IMR-90 (cell line): ENCODE data around the gene BPTF. TPM values are rescaled to one million over a fixed set of nuclear protein-coding genes. Genes with fewer than 3 reads are reported as not detected.

Experiments
- ATAC-seq: fragments of 200-7000 bp; cut with Tn5 transposase; 2 replicates; pipeline ENCODE4 v1.9.1; 2020; ENCODE audit warnings: low read depth, mild to moderate bottlenecking, moderate library complexity
- BruUV-seq: library from RNA; stranded (reverse); fragments of 400-500 nt; replicated peaks from 2 replicates; lab custom pipeline; 2021; lab: Mats Ljungman, UMichigan
- CTCF ChIA-PET: fragments of 300-600 bp; formaldehyde crosslinking; extraction: SDS; loops from one replicate; lab custom pipeline; 2021; ENCODE audit warnings: antibody characterized with exemption; lab: Yijun Ruan, JAX
- POLR2A ChIA-PET: fragments of 300-600 bp; sonication (Branson Sonifier 250); formaldehyde crosslinking; loops from one replicate; lab custom pipeline; 2022; ENCODE audit warnings: antibody characterized with exemption; ENCODE audit not compliant: unreplicated experiment; lab: Charles Lee
- DNase-seq: peaks from one replicate; pipeline ENCODE4 v3.0.0; 2013
- H2AFZ ChIP-seq: replicated peaks from 2 replicates; pipeline ENCODE3; 2013; ENCODE audit warnings: low read length, mild to moderate bottlenecking; ENCODE audit not compliant: poor library complexity
- H2AK5ac ChIP-seq: 2 replicates; pipeline ENCODE4 v1.6.1; 2013; ENCODE audit warnings: low read depth, low read length, inconsistent platforms
- H2AK9ac ChIP-seq: replicated peaks from 2 replicates; pipeline ENCODE3; 2013; ENCODE audit warnings: mild to moderate bottlenecking, low read depth, low read length, moderate library complexity; ENCODE audit not compliant: poor library complexity
- H2BK120ac ChIP-seq: 2 replicates; pipeline ENCODE4 v1.6.1; 2013; ENCODE audit warnings: low read depth, low read length, inconsistent platforms
- H2BK15ac ChIP-seq: 3 replicates; pipeline ENCODE4 v1.6.1; 2013; ENCODE audit warnings: low read depth, low read length, inconsistent platforms
- H2BK20ac ChIP-seq: 2 replicates; pipeline ENCODE4 v1.6.1; 2013; ENCODE audit warnings: low read depth, mild to moderate bottlenecking, inconsistent platforms, low read length, moderate library complexity
- H2BK5ac ChIP-seq: 2 replicates; pipeline ENCODE4 v1.6.1; 2013; ENCODE audit warnings: mild to moderate bottlenecking, low read depth, low read length, inconsistent platforms; ENCODE audit not compliant: poor library complexity, severe bottlenecking
- H3K14ac ChIP-seq: replicated peaks from 2 replicates; pipeline ENCODE4 v1.6.1; 2013; ENCODE audit warnings: low read depth, low read length, inconsistent platforms
- H3K18ac ChIP-seq: 2 replicates; pipeline ENCODE4 v1.6.1; 2013; ENCODE audit warnings: low read depth, low read length, control low read depth
- H3K23ac ChIP-seq: 2 replicates; pipeline ENCODE4 v1.6.1; 2013; ENCODE audit warnings: low read depth, low read length, inconsistent platforms
- H3K27ac ChIP-seq: 2 replicates; pipeline ENCODE4 v1.5.1; 2013; ENCODE audit warnings: mild to moderate bottlenecking, control low read depth, low read length; ENCODE audit not compliant: insufficient read depth
- H3K27me3 ChIP-seq: 2 replicates; pipeline ENCODE4 v1.6.1; 2013; ENCODE audit warnings: low read length; ENCODE audit not compliant: control insufficient read depth, insufficient read depth
- H3K36me3 ChIP-seq: 2 replicates; pipeline ENCODE4 v1.6.1; 2013; ENCODE audit warnings: low read length, mixed read lengths; ENCODE audit not compliant: control insufficient read depth, insufficient read depth
- H3K4ac ChIP-seq: 2 replicates; pipeline ENCODE4 v1.6.1; 2013; ENCODE audit warnings: low read depth, low read length, inconsistent platforms
- H3K4me1 ChIP-seq: 2 replicates; pipeline ENCODE4 v1.6.1; 2013; ENCODE audit warnings: low read length, mixed read lengths; ENCODE audit not compliant: control insufficient read depth, insufficient read depth
- H3K4me2 ChIP-seq: 2 replicates; pipeline ENCODE4 v1.6.1; 2013; ENCODE audit warnings: low read depth, mild to moderate bottlenecking, control low read depth, low read length, moderate library complexity
- H3K4me3 ChIP-seq: 2 replicates; pipeline ENCODE4 v1.5.1; 2013; ENCODE audit warnings: low read depth, mild to moderate bottlenecking, control low read depth, low read length, moderate library complexity; ENCODE audit not compliant: insufficient read depth
- H3K56ac ChIP-seq: 2 replicates; pipeline ENCODE4 v1.6.1; 2013; ENCODE audit warnings: low read length, inconsistent platforms; ENCODE audit not compliant: insufficient read depth; ENCODE audit errors: extremely low read depth
- H3K79me1 ChIP-seq, 2 experiments: 2 replicates each; pipeline ENCODE4 v1.6.1; 2013; ENCODE audit warnings: low read length in 2 of 2, inconsistent platforms in 1 of 2, low read depth in 1 of 2
- H3K9ac ChIP-seq: 2 replicates; pipeline ENCODE4 v1.6.1; 2013; ENCODE audit warnings: low read depth, low read length, control low read depth
- H3K9me1 ChIP-seq: 2 replicates; pipeline ENCODE4 v1.6.1; 2013; ENCODE audit warnings: low read length, inconsistent platforms; ENCODE audit not compliant: insufficient read depth
- H3K9me3 ChIP-seq: 2 replicates; pipeline ENCODE4 v1.6.1; 2013; ENCODE audit warnings: low read length; ENCODE audit not compliant: control insufficient read depth, insufficient read depth
- H4K20me1 ChIP-seq: 2 replicates; pipeline ENCODE4 v1.6.1; 2013; ENCODE audit warnings: low read length, inconsistent platforms; ENCODE audit not compliant: insufficient read depth
- H4K5ac ChIP-seq: 2 replicates; pipeline ENCODE4 v1.6.1; 2013; ENCODE audit warnings: mild to moderate bottlenecking, low read depth, low read length, control low read depth
- H4K8ac ChIP-seq, 2 experiments: 2 replicates each; pipeline ENCODE4 v1.6.1; 2013; ENCODE audit warnings: low read depth in 2 of 2, low read length in 2 of 2, control low read depth in 1 of 2, inconsistent platforms in 1 of 2
- H4K91ac ChIP-seq: 2 replicates; pipeline ENCODE4 v1.6.1; 2013; ENCODE audit warnings: low read depth, low read length, inconsistent platforms; ENCODE audit not compliant: insufficient read depth
- CTCF ChIP-seq: conservative IDR thresholded peaks from 2 replicates; pipeline ENCODE4 v1.5.1; 2012; ENCODE audit warnings: mild to moderate bottlenecking, low read depth, low read length, improper control_type of control experiment
- MXI1 ChIP-seq: IDR thresholded peaks from 2 replicates; pipeline ENCODE4 v1.6.1; 2012; ENCODE audit warnings: low read depth, mild to moderate bottlenecking, low read length, moderate library complexity, borderline replicate concordance
- RAD21 ChIP-seq: IDR thresholded peaks from 2 replicates; pipeline ENCODE4 v1.6.1; 2012; ENCODE audit warnings: low read length, improper control_type of control experiment
- WGBS, 2 experiments: methylation state at CpG; one replicate each; pipeline versions ENCODE4 v1.1.5 to v1.1.7; 2013; ENCODE audit warnings: missing lambda C conversion rate in 2 of 2; ENCODE audit not compliant: insufficient read length in 1 of 2; ENCODE audit errors: extremely low coverage in 2 of 2; 5-methylcytosine and 5-hydroxymethylcytosine counted together
- dilution Hi-C: fragments of 300-500 bp; cut with HindIII; formaldehyde crosslinking; loops from one replicate; pipeline ENCODE4 v1.14.3; 2018; ENCODE audit warnings: low sequenced_read_pairs; ENCODE audit not compliant: unreplicated experiment
- in situ Hi-C: fragments of 300-500 bp; cut with MboI; formaldehyde crosslinking; loops from 3 replicates; pipeline ENCODE4 v1.14.3; 2019; ENCODE audit warnings: low sequenced_read_pairs, inconsistent platforms, mixed read lengths
- intact Hi-C: fragments of 100-400 bp; cut with micrococcal nuclease; formaldehyde crosslinking; loops from 2 replicates; pipeline ENCODE4 v1.10.0; 2022
- polyA plus RNA-seq, 3 experiments: library from polyadenylated mRNA; depleted of rRNA; stranded (reverse); fragments of >200 nt; gene quantifications; 2 replicates each; pipeline ENCODE4 v1.2.3, GENCODE V29; 2012; ENCODE audit warnings: low replicate concordance in 1 of 3
- total RNA-seq: library from RNA; depleted of rRNA; stranded (reverse); fragments of >200 nt; gene quantifications from 2 replicates; pipeline ENCODE4 v1.2.3, GENCODE V29; 2012

The BPTF gene
- total and polyA plus RNA-seq, 2 of the 4 experiments (the other 2 are of a cell fraction) = 32.3 to 35.7 TPM

GRCh38 chr17:67862614-67863217 lies 37.4 kb downstream of the BPTF start:
- peaks cover 9% of the 10 kb centered on the region for H3K9me1 ChIP-seq
- no peaks in the 10 kb centered on the region for H3K27me3 ChIP-seq
- dilution Hi-C loops (no loop called here), in situ Hi-C loops (no loop called here), intact Hi-C loops (no loop called here)
- no peaks in the 10 kb centered on the region for H3K9me3 ChIP-seq
- H3K14ac ChIP-seq = no peak overlapping the region
- ATAC-seq (no peak), DNase-seq (no peak)
- no peak overlapping the region for H4K91ac ChIP-seq
- no peak overlapping the region for H2BK15ac ChIP-seq
- peaks cover 6% of the 10 kb centered on the region for H3K4me1 ChIP-seq
- no peak overlapping the region; the same call in 1 of the 2 replicates for H4K5ac ChIP-seq
- H3K18ac ChIP-seq = no peak overlapping the region
- CTCF ChIA-PET = interaction anchor here (0.6 kb wide), 1 partner anchor 147 kb away, joined by 7 read pairs; no protein-coding TSS in a partner anchor
- H2AFZ ChIP-seq = no peak overlapping the region
- no peak overlapping the region for H2AK9ac ChIP-seq
- H3K56ac ChIP-seq = no peak overlapping the region
- BruUV-seq = no TSS peak
- H2BK20ac ChIP-seq = no peak overlapping the region
- no peak overlapping the region for H3K4me2 ChIP-seq
- H2AK5ac ChIP-seq = no peak overlapping the region
- peaks cover 5% of the 10 kb centered on the region; the same call in 1 of the 2 replicates for H3K36me3 ChIP-seq
- H3K9ac ChIP-seq = no peak overlapping the region
- no peak overlapping the region for H4K8ac ChIP-seq
- no peak overlapping the region for H3K23ac ChIP-seq
- H3K79me1 ChIP-seq = peaks cover 21 to 64% of the 10 kb centered on the region in 2 experiments
- no peak overlapping the region for H3K4me3 ChIP-seq
- H2BK120ac ChIP-seq = no peak overlapping the region
- peaks cover 52% of the 10 kb centered on the region for H4K20me1 ChIP-seq
- TF ChIP-seq CTCF (0 out of 2 replicates have a peak, but pooled peaks have one; percentile 14), RAD21 (0 out of 2 replicates have a peak, but pooled peaks have one; percentile 8), MXI1 (no peak)
- H2BK5ac ChIP-seq = no peak overlapping the region
- no peak overlapping the region for H3K27ac ChIP-seq
- WGBS, 2 experiments = no CpG with 5 or more reads among the region's 1 CpG
- H3K4ac ChIP-seq = no peak overlapping the region
- POLR2A ChIA-PET = no interaction called here
